GM12865 (cell line): Measurements from ENCODE around the gene PLAAT3.

Experiments used
- DNase-seq: peaks from one replicate; pipeline ENCODE4 v3.0.0; 2010; ENCODE audit warnings: low read depth
- H3K4me3 ChIP-seq: 2 replicates; pipeline ENCODE4 v1.5.1; 2011; ENCODE audit warnings: mild to moderate bottlenecking, low read depth, low read length, control low read depth
- CTCF ChIP-seq: IDR thresholded peaks from 2 replicates; pipeline ENCODE4 v1.5.1; 2011; ENCODE audit warnings: low read length, control low read depth, low read depth, inconsistent platforms; ENCODE audit not compliant: insufficient read depth; ENCODE audit errors: missing control alignments

PLAAT3 gene

GRCh38 chr11:63527667-63528066 is 86.6 kb downstream of the PLAAT3 start:
- TF ChIP-seq CTCF = no peak
- no peak overlapping the region for H3K4me3 ChIP-seq
- no peak for DNase-seq
